GM12891 (cell line): ENCODE data around the gene COP1.

Experiments
- POLR2A ChIP-seq: IDR thresholded peaks from 2 replicates; pipeline ENCODE4 v1.6.1; 2011; ENCODE audit warnings: low read depth, low read length, control low read depth
- POLR2AphosphoS5 ChIP-seq: IDR thresholded peaks from 2 replicates; pipeline ENCODE4 v1.6.1; 2011; ENCODE audit warnings: low read depth, low read length, control low read depth
- SPI1 ChIP-seq: IDR thresholded peaks from 2 replicates; pipeline ENCODE4 v1.6.1; 2011; ENCODE audit warnings: low read depth, low read length, control low read depth
- TAF1 ChIP-seq: IDR thresholded peaks from 2 replicates; pipeline ENCODE4 v1.6.1; 2011; ENCODE audit warnings: low read depth, low read length, control low read depth

DNA sequence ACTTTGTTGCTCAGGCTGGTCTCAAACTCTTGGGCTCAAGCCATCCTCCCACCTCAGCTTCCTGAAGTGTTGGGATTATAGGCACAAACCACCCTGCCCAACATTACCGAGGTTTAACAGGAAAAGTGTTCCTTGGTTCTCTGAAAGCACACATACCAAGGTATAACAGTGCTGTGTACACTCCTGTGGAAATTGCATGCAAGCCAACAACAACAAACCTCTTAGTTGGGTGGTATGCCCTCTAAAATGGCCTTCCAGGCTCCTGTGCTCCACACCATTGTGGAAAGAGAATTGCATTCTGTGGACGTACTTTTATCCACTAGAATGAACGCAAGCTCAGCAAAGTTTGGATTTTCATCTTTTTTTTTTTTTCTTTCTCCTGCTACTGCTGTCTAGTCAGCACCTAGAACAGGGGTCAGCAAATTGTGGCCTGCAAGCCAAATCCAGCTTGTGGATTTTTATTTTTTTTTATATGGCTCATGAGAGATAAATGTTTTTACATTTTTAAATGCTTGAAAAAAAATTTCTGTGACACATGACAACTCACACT lies 271.4 kb downstream of the COP1 start:
- no peak for TF ChIP-seq TAF1
- TF ChIP-seq POLR2A = no peak
- TF ChIP-seq POLR2AphosphoS5 = no peak
- TF ChIP-seq SPI1 = no peak
